ENCODE results near the gene GPR160.

GPR160 gene

DNA sequence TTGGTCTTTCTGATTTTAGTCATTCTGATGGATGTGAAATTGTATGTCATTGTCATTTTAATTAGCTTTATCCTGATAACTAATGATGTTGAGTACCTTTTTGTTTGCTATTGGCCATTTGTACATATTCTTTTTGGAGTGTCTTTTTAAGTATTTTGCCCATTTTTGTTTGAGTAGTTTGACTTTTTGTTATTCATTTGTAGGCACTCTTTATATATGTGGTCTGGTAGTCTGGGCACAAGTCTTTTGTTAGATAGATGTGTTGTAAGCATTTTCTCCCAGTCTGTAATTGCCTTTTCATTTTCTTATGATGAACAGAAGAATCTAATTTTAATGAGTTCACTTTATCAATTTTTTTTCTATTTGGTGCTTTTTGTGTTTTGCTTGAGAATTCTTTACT lies 14.6 kb downstream of the GPR160 start:
- Histone ChIP-seq H3K9me2 (replicated peaks; ENCODE audit: low read depth, low read length) (no peaks in the 10 kb centered on the region), H3K79me2 (ENCODE audit: insufficient read depth, low read length) (no peaks in the 10 kb centered on the region), H3K4me1 (ENCODE audit: insufficient read depth, low read length, poor library complexity, severe bottlenecking) (no peaks in the 10 kb centered on the region), H3K4me3 (ENCODE audit: low read length, poor library complexity, severe bottlenecking) (no peak overlapping the region), H3K9me3 (ENCODE audit: insufficient read depth, low read depth, low read length) (no peaks in the 10 kb centered on the region), H3K27me3 (ENCODE audit: insufficient read depth, low read length, poor library complexity, severe bottlenecking) (no peaks in the 10 kb centered on the region), H3F3A (ENCODE audit: low read depth) (no peaks in the 10 kb centered on the region), H3K4me2 (ENCODE audit: low read depth, low read length, poor library complexity, severe bottlenecking) (no peak overlapping the region), H3K36me3 (ENCODE audit: insufficient read depth, low read length) (no peaks in the 10 kb centered on the region), H2AFZ (ENCODE audit: low read length) (no peak overlapping the region), H4K20me1 (ENCODE audit: insufficient read depth, low read length, poor library complexity, severe bottlenecking) (no peaks in the 10 kb centered on the region), H3K9ac (ENCODE audit: low read depth, low read length, poor library complexity, severe bottlenecking) (no peak overlapping the region)
- TF ChIP-seq EZH2phosphoT487 (IDR thresholded peaks at IDR 0.05; ENCODE audit: borderline replicate concordance), result no peak
- TF ChIP-seq, protein P1, sequence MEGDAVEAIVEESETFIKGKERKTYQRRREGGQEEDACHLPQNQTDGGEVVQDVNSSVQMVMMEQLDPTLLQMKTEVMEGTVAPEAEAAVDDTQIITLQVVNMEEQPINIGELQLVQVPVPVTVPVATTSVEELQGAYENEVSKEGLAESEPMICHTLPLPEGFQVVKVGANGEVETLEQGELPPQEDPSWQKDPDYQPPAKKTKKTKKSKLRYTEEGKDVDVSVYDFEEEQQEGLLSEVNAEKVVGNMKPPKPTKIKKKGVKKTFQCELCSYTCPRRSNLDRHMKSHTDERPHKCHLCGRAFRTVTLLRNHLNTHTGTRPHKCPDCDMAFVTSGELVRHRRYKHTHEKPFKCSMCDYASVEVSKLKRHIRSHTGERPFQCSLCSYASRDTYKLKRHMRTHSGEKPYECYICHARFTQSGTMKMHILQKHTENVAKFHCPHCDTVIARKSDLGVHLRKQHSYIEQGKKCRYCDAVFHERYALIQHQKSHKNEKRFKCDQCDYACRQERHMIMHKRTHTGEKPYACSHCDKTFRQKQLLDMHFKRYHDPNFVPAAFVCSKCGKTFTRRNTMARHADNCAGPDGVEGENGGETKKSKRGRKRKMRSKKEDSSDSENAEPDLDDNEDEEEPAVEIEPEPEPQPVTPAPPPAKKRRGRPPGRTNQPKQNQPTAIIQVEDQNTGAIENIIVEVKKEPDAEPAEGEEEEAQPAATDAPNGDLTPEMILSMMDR (conservative IDR thresholded peaks at IDR 0.05; ENCODE audit: low read length), result no peak

GRCh38 chr3:170054204-170054603 lies 16.4 kb downstream of the GPR160 start:
- Histone ChIP-seq H3K4me2 (ENCODE audit: low read depth, low read length, poor library complexity, severe bottlenecking) (no peak overlapping the region), H3K4me3 (ENCODE audit: low read length, poor library complexity, severe bottlenecking) (no peak overlapping the region), H3K27me3 (ENCODE audit: insufficient read depth, low read length, poor library complexity, severe bottlenecking) (no peaks in the 10 kb centered on the region), H3K9me3 (ENCODE audit: insufficient read depth, low read depth, low read length) (no peaks in the 10 kb centered on the region), H3K9me2 (replicated peaks; ENCODE audit: low read depth, low read length) (no peaks in the 10 kb centered on the region), H3K79me2 (ENCODE audit: insufficient read depth, low read length) (no peaks in the 10 kb centered on the region), H3K9ac (ENCODE audit: low read depth, low read length, poor library complexity, severe bottlenecking) (no peak overlapping the region), H3F3A (ENCODE audit: low read depth) (no peaks in the 10 kb centered on the region), H2AFZ (ENCODE audit: low read length) (no peak overlapping the region), H3K4me1 (ENCODE audit: insufficient read depth, low read length, poor library complexity, severe bottlenecking) (no peaks in the 10 kb centered on the region), H3K36me3 (ENCODE audit: insufficient read depth, low read length) (no peaks in the 10 kb centered on the region), H4K20me1 (ENCODE audit: insufficient read depth, low read length, poor library complexity, severe bottlenecking) (no peaks in the 10 kb centered on the region)
- TF ChIP-seq, protein P1 (conservative IDR thresholded peaks at IDR 0.05; ENCODE audit: low read length), result peak; percentile 69
- no peak for TF ChIP-seq EZH2phosphoT487 (IDR thresholded peaks at IDR 0.05; ENCODE audit: borderline replicate concordance)

DNA sequence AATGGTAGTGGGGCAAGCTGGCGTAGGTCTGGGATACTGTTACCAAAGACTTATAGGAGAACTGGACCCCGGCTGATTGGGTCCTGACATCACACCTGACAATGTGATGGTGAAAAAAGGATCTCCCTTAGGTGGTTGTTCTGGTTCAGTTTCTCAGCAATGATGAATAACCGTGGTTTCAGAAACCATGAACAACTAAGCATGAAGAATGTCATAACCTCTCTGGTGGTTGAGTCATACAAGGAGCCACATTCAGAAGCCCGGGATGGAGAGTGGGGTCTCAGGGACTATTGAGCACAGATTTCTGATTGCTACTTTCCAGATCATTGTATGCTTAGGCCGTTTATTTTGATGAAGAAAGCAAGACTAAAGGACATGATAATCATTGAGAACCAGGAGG lies 17.4 kb downstream of the GPR160 start:
- Histone ChIP-seq H3K27me3 (ENCODE audit: insufficient read depth, low read length, poor library complexity, severe bottlenecking) (no peaks in the 10 kb centered on the region), H3K9ac (ENCODE audit: low read depth, low read length, poor library complexity, severe bottlenecking) (no peak overlapping the region), H3K4me3 (ENCODE audit: low read length, poor library complexity, severe bottlenecking) (no peak overlapping the region), H4K20me1 (ENCODE audit: insufficient read depth, low read length, poor library complexity, severe bottlenecking) (no peaks in the 10 kb centered on the region), H3K4me1 (ENCODE audit: insufficient read depth, low read length, poor library complexity, severe bottlenecking) (no peaks in the 10 kb centered on the region), H3K9me2 (replicated peaks; ENCODE audit: low read depth, low read length) (no peaks in the 10 kb centered on the region), H3K79me2 (ENCODE audit: insufficient read depth, low read length) (no peaks in the 10 kb centered on the region), H2AFZ (ENCODE audit: low read length) (no peak overlapping the region), H3K4me2 (ENCODE audit: low read depth, low read length, poor library complexity, severe bottlenecking) (no peak overlapping the region), H3F3A (ENCODE audit: low read depth) (no peaks in the 10 kb centered on the region), H3K36me3 (ENCODE audit: insufficient read depth, low read length) (no peaks in the 10 kb centered on the region), H3K9me3 (ENCODE audit: insufficient read depth, low read depth, low read length) (no peaks in the 10 kb centered on the region)
- TF ChIP-seq, protein P1 (conservative IDR thresholded peaks at IDR 0.05; ENCODE audit: low read length), result no peak
- TF ChIP-seq EZH2phosphoT487 (IDR thresholded peaks at IDR 0.05; ENCODE audit: borderline replicate concordance), result no peak

Data from Loucy (cell line).